NCI-H2196 treated with DMSO at 0.1 percent for 48 hours (cell line): ENCODE data around the gene RSAD1.

Source experiments
- DNase-seq: peaks from one replicate; lab custom pipeline; 2025; ENCODE audit not compliant: unreplicated experiment; lab: John Stamatoyannopoulos, UW

The RSAD1 gene

GRCh38 chr17:50517011-50517410 lies 38.4 kb downstream of the RSAD1 start:
- no peak for DNase-seq

- no peak for DNase-seq
Measured at GRCh38 chr17:50517504-50518383, 39.1 kb downstream of the RSAD1 start.

DNA sequence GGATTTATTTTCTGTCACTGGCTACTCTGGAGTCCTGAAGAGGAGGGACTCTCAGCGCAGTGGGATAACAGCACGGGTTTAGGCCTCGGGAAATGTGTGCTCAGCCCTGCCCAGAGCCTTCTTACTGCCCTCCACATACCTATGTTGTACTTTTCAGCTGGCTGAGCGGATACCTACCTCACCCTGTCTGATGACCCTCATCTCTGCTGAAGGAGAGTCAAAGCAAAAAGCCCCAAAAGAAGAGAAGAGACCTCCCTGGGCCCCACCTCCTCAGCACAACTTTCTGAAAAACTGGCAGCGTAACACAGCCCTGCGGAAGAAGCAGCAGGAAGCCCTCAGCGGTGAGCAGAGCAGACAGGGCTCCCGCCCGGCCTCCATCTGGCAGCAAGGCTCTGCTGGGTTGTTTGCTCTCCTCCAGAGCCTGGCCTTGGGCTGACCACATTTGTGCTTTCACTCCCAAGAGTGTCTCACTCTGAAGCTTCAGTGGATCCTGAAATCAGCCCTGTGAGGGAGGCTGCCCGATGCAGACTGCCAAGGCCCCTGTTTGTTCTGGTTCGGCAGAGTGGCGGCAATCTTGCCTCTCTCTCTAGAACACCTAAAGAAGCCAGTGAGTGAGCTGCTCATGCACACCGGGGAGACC lies 39.8 kb downstream of the RSAD1 start:
- DNase-seq: no peak

GRCh38 chr17:50519141-50519834 lies 40.6 kb downstream of the RSAD1 start:
- no peak for DNase-seq

DNA sequence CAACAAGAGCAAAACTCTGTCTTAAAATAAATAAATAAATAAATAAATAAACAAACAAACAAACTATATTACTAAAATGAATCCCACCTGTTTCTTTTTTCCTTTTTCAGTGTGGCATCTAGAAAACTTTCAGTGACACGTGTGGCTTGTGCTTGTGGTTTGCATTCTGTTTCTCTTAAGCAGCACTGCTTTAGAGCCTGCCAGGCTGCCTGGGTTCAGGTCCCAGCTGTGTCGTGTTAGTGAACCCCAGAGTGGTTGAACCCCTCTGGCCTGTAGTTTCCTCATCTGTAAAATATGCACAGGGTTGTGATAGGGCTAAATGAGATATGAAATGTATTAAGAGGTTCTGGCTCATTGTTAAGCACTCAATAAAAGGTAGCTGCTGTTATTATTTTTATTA lies 41.8 kb downstream of the RSAD1 start:
- no peak for DNase-seq

- DNase-seq: no peak
Measured at GRCh38 chr17:50521514-50521913, 42.9 kb downstream of the RSAD1 start.

DNA sequence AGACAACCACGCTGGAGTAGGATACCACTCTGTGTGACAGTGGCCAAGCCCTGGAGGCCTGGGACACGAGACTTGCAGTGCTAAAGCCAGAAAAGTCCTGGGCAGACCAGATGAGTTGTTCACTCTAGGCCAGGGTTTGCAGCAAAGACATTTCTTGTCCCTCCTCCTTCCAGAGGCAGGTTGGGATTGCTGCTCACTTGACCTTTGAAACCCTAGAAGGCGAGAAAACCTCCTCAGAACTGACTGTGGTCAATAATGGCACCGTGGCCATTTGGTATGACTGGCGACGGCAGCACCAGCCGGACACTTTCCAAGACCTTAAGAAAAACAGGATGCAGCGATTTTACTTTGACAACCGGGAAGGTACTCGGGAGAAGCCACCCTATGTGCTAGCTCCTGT lies 44.1 kb downstream of the RSAD1 start:
- no peak for DNase-seq

DNA sequence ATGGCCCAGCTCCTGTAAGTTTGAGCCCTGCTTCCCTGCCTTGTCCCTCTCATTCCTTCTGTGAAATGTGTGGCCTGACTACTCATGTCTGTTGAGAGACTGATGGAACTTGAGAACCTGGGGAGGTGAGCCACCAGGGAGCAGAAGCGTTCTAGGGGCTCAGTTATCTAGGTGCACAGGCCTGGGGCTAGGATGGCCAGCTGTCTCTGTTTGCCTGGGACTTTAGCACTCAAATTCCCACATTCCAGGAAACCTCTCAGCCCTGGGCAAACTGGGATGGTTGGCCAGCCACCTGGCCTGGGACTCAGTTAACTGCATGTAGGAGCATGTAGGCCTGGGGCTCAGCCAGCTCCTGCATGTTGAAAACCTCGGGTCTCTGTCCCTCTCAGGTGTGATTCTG lies 44.5 kb downstream of the RSAD1 start:
- no peak for DNase-seq

DNA sequence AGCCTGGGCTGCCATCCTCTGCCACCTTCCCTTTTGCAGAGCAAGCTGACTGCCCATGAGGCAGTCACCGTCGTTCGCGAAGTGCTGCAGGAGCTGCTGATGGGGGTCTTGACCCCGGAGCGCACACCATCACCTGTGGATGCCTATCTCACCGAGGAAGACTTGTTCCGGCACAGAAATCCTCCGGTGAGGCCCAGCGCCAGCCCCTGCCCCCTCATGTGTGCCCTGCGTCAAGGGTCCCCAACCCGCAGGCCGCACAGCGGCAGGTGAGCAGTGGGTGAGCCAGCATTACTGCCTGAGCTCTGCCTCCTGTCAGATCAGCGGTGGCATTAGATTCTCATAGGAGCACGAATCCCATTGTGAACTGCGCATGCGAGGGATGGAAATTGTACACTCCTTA lies 46.2 kb downstream of the RSAD1 start:
- DNase-seq: no peak

DNA sequence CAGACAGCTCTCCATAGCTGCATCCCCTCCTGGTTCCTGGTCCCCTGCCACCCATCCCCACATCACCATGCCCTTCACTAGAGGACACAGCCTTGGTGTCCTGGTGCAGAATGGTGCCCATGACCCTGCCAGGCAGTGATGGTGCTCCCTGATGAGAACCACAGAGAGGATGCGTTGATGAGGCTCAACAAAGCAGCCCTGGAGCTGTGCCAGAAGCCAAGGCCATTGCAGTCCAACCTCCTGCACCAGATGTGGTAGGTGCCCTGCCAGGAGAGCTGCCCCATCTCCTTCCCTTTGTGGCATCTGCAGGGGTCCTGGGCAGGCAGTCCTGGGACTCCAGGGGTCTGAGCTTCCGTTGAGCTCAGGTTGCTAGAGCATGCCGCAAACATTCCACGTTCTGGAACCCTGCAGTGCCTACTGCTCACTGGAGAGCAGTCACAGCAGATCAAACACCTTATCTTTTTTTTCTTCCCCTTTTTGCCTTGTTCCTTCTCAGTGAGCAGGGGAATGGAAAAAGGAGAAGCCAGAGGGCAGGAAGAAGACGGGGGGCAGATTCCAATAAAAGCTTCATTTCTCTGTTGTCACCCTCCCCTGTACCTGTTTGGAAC lies 48.6 kb downstream of the RSAD1 start:
- DNase-seq: no peak

GRCh38 chr17:50527949-50528474 lies 49.4 kb downstream of the RSAD1 start:
- DNase-seq: no peak

DNA sequence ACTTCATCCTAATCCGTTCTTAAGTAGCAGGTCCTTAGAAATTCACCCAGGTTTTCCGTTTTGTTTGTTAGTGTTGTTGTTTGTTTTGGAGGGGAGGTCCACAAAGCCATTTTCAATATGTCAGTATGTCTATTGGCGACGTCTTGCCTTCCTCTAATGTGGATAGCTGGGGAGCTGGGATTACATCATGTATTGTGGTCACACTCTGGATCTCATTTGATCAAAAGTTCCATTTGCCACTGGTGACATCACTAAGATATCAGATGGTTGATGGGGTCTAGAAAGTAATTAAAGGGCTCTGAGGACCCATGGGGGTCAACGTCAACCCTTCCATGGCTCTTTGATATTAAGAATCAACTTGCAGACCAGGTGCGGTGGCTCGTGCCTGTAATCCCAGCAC lies 51.2 kb downstream of the RSAD1 start:
- DNase-seq: no peak

GRCh38 chr17:50531428-50532025 lies 52.9 kb downstream of the RSAD1 start:
- DNase-seq: no peak

- DNase-seq: peak; percentile 22
Measured at GRCh38 chr17:50532452-50533024, 53.9 kb downstream of the RSAD1 start, which contains the start of gene EPN3. Gene EPN3 (plus strand): TSS chr17:50532735. CDS start chr17:50536557, 3,822 bp downstream.

GRCh38 chr17:50533185-50533584 lies 54.5 kb downstream of the RSAD1 start:
- no peak for DNase-seq

DNA sequence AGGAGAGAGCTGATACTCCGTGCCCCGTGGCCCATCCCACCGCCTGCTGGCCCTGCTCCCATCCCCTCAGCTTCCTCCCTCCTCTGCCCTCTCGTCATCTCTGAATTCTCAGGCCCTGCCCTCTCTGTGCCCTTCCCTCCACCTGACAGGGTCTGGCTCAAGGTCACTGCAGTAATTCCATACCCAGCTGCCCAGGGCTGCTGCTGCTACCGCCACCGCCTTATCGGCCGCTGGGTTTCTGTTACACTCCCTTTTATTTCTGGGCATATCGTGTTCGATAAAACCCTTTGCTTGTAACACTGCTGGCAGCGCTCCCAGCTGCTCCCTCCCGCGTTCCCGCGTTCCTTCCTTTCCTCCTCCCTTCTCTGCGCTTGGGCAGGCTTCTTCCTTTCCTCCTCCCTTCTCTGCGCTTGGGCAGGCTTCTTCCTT lies 55.1 kb downstream of the RSAD1 start:
- DNase-seq: peak; percentile 83

DNA sequence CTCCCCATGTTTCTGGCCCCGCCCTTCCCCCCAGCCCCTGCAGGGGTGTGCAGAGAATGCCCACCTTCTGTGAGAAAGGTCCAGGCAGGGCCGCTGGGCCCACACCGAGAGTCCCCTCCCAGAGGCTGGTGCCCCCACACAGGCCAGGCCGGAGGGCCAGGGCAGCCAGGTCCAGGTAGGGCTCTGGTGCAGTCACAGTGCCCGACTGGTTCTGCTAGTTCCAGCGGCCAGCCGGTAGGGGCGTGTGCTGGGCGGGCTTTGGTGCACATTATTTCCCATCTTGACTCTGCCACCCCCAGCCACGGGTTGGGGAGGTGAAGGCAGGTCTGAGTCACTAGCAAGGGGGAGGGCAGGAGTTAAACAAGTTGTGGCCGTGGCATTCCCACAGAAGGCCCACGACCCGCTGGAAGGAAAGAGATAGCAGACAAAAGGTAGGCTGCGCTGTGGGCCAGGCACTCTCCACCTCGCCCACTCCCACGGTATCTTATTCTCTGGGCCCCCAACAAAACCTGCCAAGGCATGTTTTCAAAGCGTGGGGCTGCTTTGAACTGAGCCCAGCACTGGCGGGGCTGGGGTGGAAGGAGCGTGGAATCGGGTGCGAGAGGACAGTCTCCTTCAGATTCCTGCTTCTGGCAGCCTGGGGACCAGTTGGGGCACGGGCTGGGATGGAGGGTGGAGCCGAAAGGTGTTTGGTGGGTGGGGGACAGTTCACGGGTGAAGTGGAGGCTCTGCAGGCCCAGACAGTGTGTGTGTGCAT lies 55.7 kb downstream of the RSAD1 start:
- no peak for DNase-seq

DNA sequence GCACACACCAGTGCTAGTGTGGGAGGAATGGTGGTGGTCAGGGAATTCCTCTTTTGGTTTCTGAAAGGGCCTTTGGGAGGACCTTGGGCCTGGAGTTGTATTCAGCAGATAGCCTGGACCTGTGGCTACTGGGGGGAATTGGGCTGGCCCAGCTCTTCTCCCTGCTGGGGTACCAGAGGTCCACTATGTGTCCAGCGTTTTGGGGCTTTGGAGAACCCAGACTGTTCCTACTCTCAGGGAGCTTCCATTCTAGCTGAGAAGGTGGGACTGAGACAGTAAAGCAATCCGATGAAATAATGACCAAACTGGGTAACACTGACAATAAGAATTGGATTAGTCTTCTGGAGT lies 56.3 kb downstream of the RSAD1 start:
- no peak for DNase-seq

- no peak for DNase-seq
Measured at GRCh38 chr17:50535407-50535806, 56.7 kb downstream of the RSAD1 start.
